Transverse colon (tissue), 4 donors: ENCODE measurements around the gene TNFRSF6B. TPM values are rescaled to one million over a fixed set of nuclear protein-coding genes. Genes with fewer than 3 reads are reported as not detected.

Source experiments
- DNase-seq: peaks from one replicate; pipeline ENCODE4 v3.0.0-alpha.2; 2019
- H3K27ac ChIP-seq, 4 donors: fragments of 200-600 bp; sonication (generic); 2 replicates each; pipeline ENCODE4 v1.5.1; 2016 to 2018; ENCODE audit warnings: inconsistent platforms in 4 of 4
- H3K27me3 ChIP-seq: fragments of 200-600 bp; sonication (generic); 2 replicates; pipeline ENCODE4 v1.5.1; 2017; ENCODE audit warnings: inconsistent platforms
- H3K36me3 ChIP-seq, 4 donors: fragments of 200-600 bp; sonication (generic); 2 replicates each; pipeline ENCODE4 v1.5.1; 2017 to 2019; ENCODE audit warnings: inconsistent platforms in 4 of 4
- H3K4me1 ChIP-seq, 4 donors: fragments of 200-600 bp; sonication (generic); 2 replicates each; pipeline ENCODE4 v1.5.1; 2017 to 2020; ENCODE audit warnings: inconsistent platforms in 4 of 4
- H3K4me3 ChIP-seq, 4 donors: fragments of 200-600 bp; sonication (generic); 1 replicate in 1 of 4; 2 replicates in 3 of 4; pipeline versions ENCODE4 v1.5.1 to v1.6.1; 2017 to 2019; ENCODE audit warnings: inconsistent platforms in 4 of 4
- H3K9me3 ChIP-seq, 2 donors: fragments of 200-600 bp; sonication (generic); 2 replicates each; pipeline ENCODE4 v1.5.1; 2017 to 2019; ENCODE audit warnings: inconsistent platforms in 2 of 2
- EP300 ChIP-seq: sonication (generic); formaldehyde crosslinking; IDR thresholded peaks from one replicate; pipeline ENCODE4 v1.6.1; 2017; ENCODE audit warnings: antibody characterized with exemption, low read depth
- POLR2A ChIP-seq: fragments of 450-650 bp; IDR thresholded peaks from one replicate; pipeline ENCODE4 v1.6.1; 2016; ENCODE audit warnings: antibody characterized with exemption, mild to moderate bottlenecking, moderate library complexity
- POLR2AphosphoS5 ChIP-seq, 3 donors: sonication (generic); formaldehyde crosslinking; IDR thresholded peaks; one replicate each; pipeline ENCODE4 v1.6.1; 2016; ENCODE audit warnings: antibody characterized with exemption in 3 of 3
- WGBS, 2 donors: methylation state at CpG; one replicate each; pipeline ENCODE4 v1.1.5; 2018; ENCODE audit warnings: low coverage in 1 of 2; 5-methylcytosine and 5-hydroxymethylcytosine counted together
- in situ Hi-C, 4 donors: fragments of 200-750 bp; cut with MboI; loops; one replicate each; pipeline versions ENCODE4 v1.15.0 to v1.15.1; 2017; ENCODE audit warnings: low sequenced_read_pairs in 3 of 4, low pct_ligation_motif_present in 1 of 4, low pct_unique_long_range_greater_than_20kb in 1 of 4
- intact Hi-C: fragments of 100-400 bp; cut with DNase I; formaldehyde crosslinking; loops from one replicate; pipeline ENCODE4 v1.15.1; 2023; ENCODE audit warnings: low total_unique reads
- total RNA-seq, 4 donors: library from RNA; depleted of rRNA; stranded (reverse); fragments of >200 nt; gene quantifications; one replicate each; pipeline ENCODE4 v1.1.0, GENCODE V29; 2016
- TF ChIP-seq, protein P1 (sequence below), 5 experiments: fragments of 200-600 bp in 3 of 5; fragments of 450-650 bp in 2 of 5; sonication (generic) in 3 of 5; IDR thresholded peaks; 1 replicate in 2 of 5; 2 replicates in 3 of 5; pipeline ENCODE4 v1.5.1; 2016 to 2017; ENCODE audit warnings: antibody characterized with exemption in 5 of 5, inconsistent platforms in 3 of 5, mild to moderate bottlenecking in 2 of 5, moderate library complexity in 1 of 5

Gene TNFRSF6B
- total RNA-seq, 4 donors from 2014 or later, result 4.2 to 34.4 (median 13.6) TPM

DNA sequence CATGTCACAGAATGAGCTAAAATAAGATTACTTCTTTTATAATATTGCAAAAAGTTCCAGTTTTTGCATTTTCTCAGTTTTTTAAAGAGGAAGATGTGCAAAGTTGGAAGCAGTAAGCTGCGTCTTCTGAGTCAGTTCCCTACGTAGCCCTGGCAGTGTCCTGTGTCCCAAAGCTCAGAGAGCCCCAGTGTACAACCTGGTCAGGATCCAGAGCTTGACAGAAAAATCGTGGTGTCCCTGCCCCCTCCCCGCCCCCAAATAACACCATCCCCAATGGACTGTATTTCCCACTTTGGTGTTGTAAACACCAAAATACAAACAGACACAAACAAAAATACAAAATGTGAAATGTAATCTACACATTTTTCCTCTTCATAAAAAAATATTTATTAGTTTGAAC, 47.7 kb downstream of the TNFRSF6B start:
- no peak overlapping the region for H3K4me3 ChIP-seq
- 64 to 68% methylated on average over 4 of the region's 4 CpGs for WGBS, 2 donors
- H3K36me3 ChIP-seq, result no peaks in the 10 kb centered on the region
- no peak for DNase-seq
- no peaks in the 10 kb centered on the region for H3K27me3 ChIP-seq
- H3K4me1 ChIP-seq, result peaks cover 11 to 19% (median 15%) of the 10 kb centered on the region in 4 donors
- H3K9me3 ChIP-seq, result no peaks in the 10 kb centered on the region
- intact Hi-C loops, result no loop called here
- in situ Hi-C loops, result no loop called here
- no peak for TF ChIP-seq POLR2A
- no peak for TF ChIP-seq EP300
- TF ChIP-seq, protein P1, sequence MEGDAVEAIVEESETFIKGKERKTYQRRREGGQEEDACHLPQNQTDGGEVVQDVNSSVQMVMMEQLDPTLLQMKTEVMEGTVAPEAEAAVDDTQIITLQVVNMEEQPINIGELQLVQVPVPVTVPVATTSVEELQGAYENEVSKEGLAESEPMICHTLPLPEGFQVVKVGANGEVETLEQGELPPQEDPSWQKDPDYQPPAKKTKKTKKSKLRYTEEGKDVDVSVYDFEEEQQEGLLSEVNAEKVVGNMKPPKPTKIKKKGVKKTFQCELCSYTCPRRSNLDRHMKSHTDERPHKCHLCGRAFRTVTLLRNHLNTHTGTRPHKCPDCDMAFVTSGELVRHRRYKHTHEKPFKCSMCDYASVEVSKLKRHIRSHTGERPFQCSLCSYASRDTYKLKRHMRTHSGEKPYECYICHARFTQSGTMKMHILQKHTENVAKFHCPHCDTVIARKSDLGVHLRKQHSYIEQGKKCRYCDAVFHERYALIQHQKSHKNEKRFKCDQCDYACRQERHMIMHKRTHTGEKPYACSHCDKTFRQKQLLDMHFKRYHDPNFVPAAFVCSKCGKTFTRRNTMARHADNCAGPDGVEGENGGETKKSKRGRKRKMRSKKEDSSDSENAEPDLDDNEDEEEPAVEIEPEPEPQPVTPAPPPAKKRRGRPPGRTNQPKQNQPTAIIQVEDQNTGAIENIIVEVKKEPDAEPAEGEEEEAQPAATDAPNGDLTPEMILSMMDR (IDR thresholded peaks at IDR 0.05), result no peak
- TF ChIP-seq POLR2AphosphoS5 (IDR thresholded peaks at IDR 0.05), result no peak
- H3K27ac ChIP-seq, result no peak overlapping the region

DNA sequence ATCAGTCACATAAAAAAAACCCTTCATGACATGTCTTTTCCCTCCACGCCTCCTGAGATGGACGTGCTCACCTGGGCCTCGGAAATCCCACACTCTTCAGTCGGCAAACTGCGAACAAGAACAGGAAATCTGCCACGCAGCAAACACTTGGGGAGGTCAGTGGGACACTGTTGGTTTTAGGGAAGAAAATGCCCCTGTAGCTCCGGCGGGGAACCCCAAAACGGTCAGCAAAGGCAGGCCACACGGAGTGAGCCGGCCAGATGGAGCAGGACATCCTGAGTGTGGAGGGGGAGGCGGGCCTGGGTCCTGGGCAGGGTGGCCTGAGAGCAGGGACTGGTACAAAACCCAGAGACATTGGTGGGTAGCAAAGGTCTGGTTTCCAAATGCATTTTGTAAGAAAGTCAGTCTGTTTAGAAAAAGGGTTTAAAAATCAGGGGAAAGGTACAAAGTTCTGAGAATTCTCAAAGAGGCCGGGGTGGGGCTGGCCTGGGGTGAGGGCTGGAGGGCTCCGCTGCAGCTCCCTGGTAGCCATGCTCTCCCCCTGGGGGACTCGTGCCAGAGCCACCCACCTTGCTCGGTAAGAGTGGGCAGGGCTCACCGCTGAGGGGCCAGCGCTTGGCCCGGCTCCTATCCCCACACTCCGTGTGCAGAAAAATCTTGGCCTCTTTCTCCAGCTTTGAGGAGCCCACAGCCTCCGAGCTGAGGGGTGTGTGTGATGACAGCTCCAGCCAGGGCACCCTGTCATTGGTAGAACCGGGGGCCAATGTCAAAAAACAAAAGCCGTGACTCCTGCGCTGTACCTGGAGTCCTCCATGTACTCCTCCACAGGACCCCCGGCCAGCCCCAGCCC, 48.3 kb downstream of the TNFRSF6B start:
- TF ChIP-seq POLR2AphosphoS5 (IDR thresholded peaks at IDR 0.05) (no peak), POLR2A (no peak), EP300 (no peak)
- TF ChIP-seq, protein P1 (IDR thresholded peaks at IDR 0.05), result no peak
- no peaks in the 10 kb centered on the region for H3K27me3 ChIP-seq
- peaks cover 10 to 17% (median 14%) of the 10 kb centered on the region in 4 donors for H3K4me1 ChIP-seq
- no peak overlapping the region for H3K27ac ChIP-seq
- intact Hi-C loops (no loop called here), in situ Hi-C loops (no loop called here)
- no peaks in the 10 kb centered on the region for H3K36me3 ChIP-seq
- no peaks in the 10 kb centered on the region for H3K9me3 ChIP-seq
- 71 to 74% methylated on average over 8 to 25 of the region's 25 CpGs for WGBS, 2 donors
- no peak overlapping the region for H3K4me3 ChIP-seq
- no peak for DNase-seq

DNA sequence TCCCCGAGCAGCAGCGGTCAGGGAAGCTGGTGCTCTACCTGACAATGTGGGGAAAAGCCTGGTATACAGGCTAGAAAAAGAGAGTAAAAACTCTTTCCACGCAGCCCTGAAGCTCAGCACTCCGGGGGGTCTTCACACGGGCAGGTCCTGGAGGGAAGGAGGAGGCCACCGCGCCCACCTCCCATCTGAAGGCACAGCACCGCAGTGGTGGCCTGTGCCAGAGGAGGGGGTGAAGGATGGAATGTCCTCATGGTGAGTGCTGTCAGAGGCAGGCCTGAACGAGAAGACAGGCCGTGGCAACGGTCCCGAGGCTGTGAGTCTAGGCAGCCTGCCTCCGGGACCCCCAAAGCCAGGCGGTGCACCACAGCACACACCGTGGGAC, 49.0 kb downstream of the TNFRSF6B start:
- TF ChIP-seq, protein P1 (IDR thresholded peaks at IDR 0.05), result no peak
- no peak for TF ChIP-seq POLR2AphosphoS5 (IDR thresholded peaks at IDR 0.05)
- TF ChIP-seq POLR2A, result no peak
- no peak for TF ChIP-seq EP300
- 83% methylated on average over 15 of the region's 15 CpGs; no CpG with 5 or more reads in 1 of the 2 donors for WGBS, 2 donors
- Histone ChIP-seq H3K36me3 (no peaks in the 10 kb centered on the region), H3K9me3 (no peaks in the 10 kb centered on the region), H3K27me3 (no peaks in the 10 kb centered on the region), H3K4me1 (peaks cover 10 to 16% (median 13%) of the 10 kb centered on the region in 4 donors), H3K27ac (no peak overlapping the region), H3K4me3 (no peak overlapping the region)
- intact Hi-C loops (no loop called here), in situ Hi-C loops (no loop called here)
- no peak for DNase-seq

DNA sequence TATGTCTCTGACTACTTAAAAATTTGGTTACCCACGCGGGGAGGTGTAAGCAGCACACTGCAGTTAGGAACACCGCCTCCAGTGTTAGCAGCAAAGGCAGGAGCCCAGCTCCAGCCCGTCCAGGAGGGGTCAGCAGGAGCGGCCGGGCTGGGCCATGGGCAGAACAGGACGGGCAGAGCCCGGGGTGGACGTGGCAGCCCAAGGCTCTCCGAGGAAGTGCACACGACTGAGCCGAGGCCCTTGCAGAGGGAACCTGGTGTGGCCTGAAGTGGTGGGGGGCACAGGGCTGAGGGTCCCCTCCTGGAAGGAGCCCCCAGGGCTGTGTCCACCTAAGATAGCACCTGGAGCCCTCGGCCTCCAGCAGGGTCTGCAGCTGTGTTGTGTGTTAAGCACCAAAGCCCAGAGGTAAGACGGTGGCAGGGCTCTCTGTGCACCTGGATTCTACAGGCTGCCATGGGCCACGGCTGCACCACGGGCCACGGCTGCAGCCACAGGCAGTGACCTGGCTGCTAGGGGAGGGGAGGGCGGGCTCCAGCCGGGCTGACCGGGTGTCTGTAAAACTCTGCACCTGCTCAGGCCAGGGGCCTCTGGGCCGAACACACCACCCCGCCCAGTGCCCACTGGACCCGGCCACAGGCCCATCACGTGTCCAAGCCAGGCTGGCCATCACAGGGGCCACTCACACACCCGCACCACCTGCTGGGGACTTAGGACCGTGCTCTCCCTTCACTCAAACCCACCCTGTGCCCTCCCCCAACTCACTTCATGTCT, 49.7 kb downstream of the TNFRSF6B start:
- H3K4me3 ChIP-seq, result no peak overlapping the region
- H3K36me3 ChIP-seq, result no peaks in the 10 kb centered on the region
- TF ChIP-seq POLR2A (no peak), EP300 (no peak), POLR2AphosphoS5 (IDR thresholded peaks at IDR 0.05) (no peak)
- TF ChIP-seq, protein P1 (IDR thresholded peaks at IDR 0.05), result no peak
- whole genome bisulfite sequencing, 2 donors, result 74% methylated on average over 20 of the region's 26 CpGs; no CpG with 5 or more reads in 1 of the 2 donors
- no peaks in the 10 kb centered on the region for H3K27me3 ChIP-seq
- DNase-seq, result no peak
- in situ Hi-C loops, result no loop called here
- H3K9me3 ChIP-seq, result no peaks in the 10 kb centered on the region
- intact Hi-C loops, result no loop called here
- peaks cover 5 to 8% (median 7%) of the 10 kb centered on the region in 4 donors for H3K4me1 ChIP-seq
- no peak overlapping the region for H3K27ac ChIP-seq
